T-cell (primary cell): ENCODE measurements around the gene DHRS1. TPM values are rescaled to one million over a fixed set of nuclear protein-coding genes. Genes with fewer than 3 reads are reported as not detected.

ENCODE experiments used
- ATAC-seq, 4 experiments: fragments of 200-7000 bp in 3 of 4; fragments of 150-1000 bp in 1 of 4; cut with Tn5 transposase; replicated peaks in 1 of 4; 1 replicate in 3 of 4; 2 replicates in 1 of 4; pipeline ENCODE4 v1.10.0; 2021; ENCODE audit warnings: moderate library complexity in 3 of 4, mild to moderate bottlenecking in 2 of 4, moderate number of reproducible peaks in 1 of 4
- CTCF ChIA-PET, 2 donors: fragments of 300-600 bp; sonication (Branson Sonifier 250); formaldehyde crosslinking; loops; one replicate each; lab custom pipeline; 2022; ENCODE audit warnings: antibody characterized with exemption in 2 of 2; lab: Charles Lee
- POLR2A ChIA-PET, 2 donors: fragments of 300-600 bp; sonication (Branson Sonifier 250); formaldehyde crosslinking; loops; one replicate each; lab custom pipeline; 2022; ENCODE audit warnings: antibody characterized with exemption in 2 of 2; lab: Charles Lee
- DNase-seq, 35 experiments: peaks; one replicate each; pipeline versions ENCODE4 v3.0.0 to v3.0.0-alpha.2; 2013 to 2023
- H3K27ac ChIP-seq: one replicate; pipeline ENCODE4 v1.5.1; 2013; ENCODE audit warnings: low read length
- H3K27me3 ChIP-seq, 2 experiments: replicated peaks in 1 of 2; 1 replicate in 1 of 2; 2 replicates in 1 of 2; pipeline versions ENCODE4 v1.6.1 to v1.7.0; 2013; ENCODE audit warnings: low read length in 1 of 2, mixed read lengths in 1 of 2; ENCODE audit not compliant: control insufficient read depth in 2 of 2, insufficient read depth in 2 of 2; ENCODE audit errors: extremely low read depth in 1 of 2
- H3K36me3 ChIP-seq, 2 donors: 1 replicate in 1 of 2; 2 replicates in 1 of 2; pipeline versions ENCODE4 v1.6.1 to v1.7.0; 2013; ENCODE audit warnings: low read length in 1 of 2; ENCODE audit not compliant: control insufficient read depth in 2 of 2, insufficient read depth in 1 of 2; ENCODE audit errors: extremely low read depth in 1 of 2
- H3K4me1 ChIP-seq, 2 experiments: 1 replicate in 1 of 2; 2 replicates in 1 of 2; pipeline versions ENCODE4 v1.6.1 to v1.7.0; 2013; ENCODE audit warnings: low read length in 2 of 2, mixed read lengths in 1 of 2; ENCODE audit not compliant: insufficient read depth in 2 of 2, control insufficient read depth in 1 of 2; ENCODE audit errors: extremely low read depth in 1 of 2
- H3K4me3 ChIP-seq, 2 donors: 1 replicate in 1 of 2; 2 replicates in 1 of 2; pipeline versions ENCODE4 v1.5.1 to v1.7.0; 2013; ENCODE audit warnings: mild to moderate bottlenecking in 2 of 2, low read length in 1 of 2, moderate library complexity in 1 of 2; ENCODE audit not compliant: control insufficient read depth in 1 of 2; ENCODE audit errors: extremely low read depth in 1 of 2
- H3K9me3 ChIP-seq: 2 replicates; pipeline ENCODE4 v1.7.0; 2013
- H3K27ac Mint-ChIP-seq, 2 donors: one replicate each; pipeline ENCODE4 v1.8.0; 2020 to 2021; ENCODE audit warnings: mild to moderate bottlenecking in 2 of 2, mixed read lengths in 2 of 2
- H3K27me3 Mint-ChIP-seq, 2 donors: one replicate each; pipeline ENCODE4 v1.8.0; 2021 to 2022; ENCODE audit warnings: mixed read lengths in 2 of 2
- H3K36me3 Mint-ChIP-seq: one replicate; pipeline ENCODE4 v1.8.0; 2021; ENCODE audit warnings: mixed read lengths
- H3K4me1 Mint-ChIP-seq, 3 donors: one replicate each; pipeline ENCODE4 v1.8.0; 2020 to 2022; ENCODE audit warnings: mixed read lengths in 3 of 3, mild to moderate bottlenecking in 1 of 3
- H3K4me3 Mint-ChIP-seq, 3 donors: one replicate each; pipeline ENCODE4 v1.8.0; 2020 to 2022; ENCODE audit warnings: mild to moderate bottlenecking in 3 of 3, mixed read lengths in 3 of 3, moderate library complexity in 3 of 3
- H3K9me3 Mint-ChIP-seq, 3 donors: one replicate each; pipeline ENCODE4 v1.8.0; 2020 to 2022; ENCODE audit warnings: mixed read lengths in 3 of 3
- WGBS: methylation state at CpG from one replicate; pipeline ENCODE4 v1.1.5; 2013; ENCODE audit warnings: missing lambda C conversion rate; ENCODE audit not compliant: insufficient coverage; 5-methylcytosine and 5-hydroxymethylcytosine counted together
- total RNA-seq, 35 experiments: library from RNA in 6 of 35; stranded (reverse) in 6 of 35; fragments of 120-200 nt in 1 of 35; gene quantifications; one replicate each; pipeline versions ENCODE4 v1.2.1 to v1.2.4 and lab custom pipeline; 2013 to 2026

The DHRS1 gene
- total RNA-seq, 5 donors from 2014 or later (not counting 1 experiment from before 2014, with no cell fraction given): 34.2 to 47.6 (median 39.1) TPM

GRCh38 chr14:24262821-24263733 lies 36.5 kb downstream of the DHRS1 start, which contains the start of gene TGM1:
Gene TGM1 (minus strand): TSS chr14:24263177. CDS start chr14:24262352, 825 bp downstream.
- POLR2A ChIA-PET: no interaction called here
- Histone ChIP-seq H3K4me1 (no peaks in the 10 kb centered on the region), H3K36me3 (peaks cover 8 to 36% of the 10 kb centered on the region in 2 donors), H3K4me3 (no peak within 1 kb of the TSS), H3K9me3 (no peaks in the 10 kb centered on the region), H3K27me3 (no peaks in the 10 kb centered on the region), H3K27ac (no peak within 1 kb of the TSS)
- Mint-ChIP-seq H3K4me3 (no peak within 1 kb of the TSS), H3K27ac (no peak within 1 kb of the TSS), H3K27me3 (no peaks in the 10 kb centered on the region), H3K9me3 (no peaks in the 10 kb centered on the region), H3K36me3 (peaks cover 38% of the 10 kb centered on the region), H3K4me1 (peaks cover 0 to 7% (median 0%) of the 10 kb centered on the region in 3 donors)
- ATAC-seq (no peak), DNase-seq (no peak)
- WGBS: 90% methylated on average over 13 of the region's 14 CpGs
- CTCF ChIA-PET: no interaction called here

GRCh38 chr14:24261969-24262327 lies 37.6 kb downstream of the DHRS1 start:
- 95% methylated on average over 17 of the region's 19 CpGs for WGBS

GRCh38 chr14:24261256-24261968 lies 38.2 kb downstream of the DHRS1 start:
- no peak overlapping the region for H3K27ac Mint-ChIP-seq
- no peaks in the 10 kb centered on the region for H3K4me1 Mint-ChIP-seq
- H3K27me3 ChIP-seq: no peaks in the 10 kb centered on the region
- H3K36me3 ChIP-seq: peaks cover 8 to 30% of the 10 kb centered on the region in 2 donors
- H3K9me3 Mint-ChIP-seq: no peaks in the 10 kb centered on the region
- H3K27me3 Mint-ChIP-seq: no peaks in the 10 kb centered on the region
- H3K9me3 ChIP-seq: no peaks in the 10 kb centered on the region
- WGBS: 95% methylated on average over 19 of the region's 20 CpGs
- DNase-seq (no peak), ATAC-seq (no peak)
- no peaks in the 10 kb centered on the region for H3K4me1 ChIP-seq
- H3K4me3 Mint-ChIP-seq: no peak overlapping the region
- no peak overlapping the region for H3K4me3 ChIP-seq
- H3K36me3 Mint-ChIP-seq: peaks cover 36% of the 10 kb centered on the region
- H3K27ac ChIP-seq: no peak overlapping the region
- CTCF ChIA-PET: no interaction called here
- POLR2A ChIA-PET: no interaction called here

More at GRCh38 chr14:24261969-24262327, 37.6 kb downstream of the DHRS1 start:
- no peaks in the 10 kb centered on the region for H3K27me3 ChIP-seq
- no peak for DNase-seq
- no peak overlapping the region for H3K27ac Mint-ChIP-seq
- no peaks in the 10 kb centered on the region for H3K9me3 Mint-ChIP-seq
- ChIA-PET CTCF (no interaction called here), POLR2A (no interaction called here)
- H3K9me3 ChIP-seq: no peaks in the 10 kb centered on the region
- peaks cover 0 to 2% (median 0%) of the 10 kb centered on the region in 3 donors for H3K4me1 Mint-ChIP-seq
- H3K4me3 ChIP-seq: no peak overlapping the region
- no peak overlapping the region for H3K4me3 Mint-ChIP-seq
- H3K36me3 Mint-ChIP-seq: peaks cover 36% of the 10 kb centered on the region
- H3K27ac ChIP-seq: no peak overlapping the region
- peaks cover 8 to 29% of the 10 kb centered on the region in 2 donors for H3K36me3 ChIP-seq
- H3K27me3 Mint-ChIP-seq: no peaks in the 10 kb centered on the region
- ATAC-seq: no peak
- no peaks in the 10 kb centered on the region for H3K4me1 ChIP-seq

GRCh38 chr14:24260780-24261157 lies 38.8 kb downstream of the DHRS1 start:
- 86% methylated on average over 2 of the region's 4 CpGs for WGBS
- Histone ChIP-seq H3K27ac (no peak overlapping the region), H3K36me3 (peaks cover 8 to 31% of the 10 kb centered on the region in 2 donors), H3K27me3 (no peaks in the 10 kb centered on the region), H3K9me3 (no peaks in the 10 kb centered on the region), H3K4me3 (no peak overlapping the region), H3K4me1 (no peaks in the 10 kb centered on the region)
- ChIA-PET POLR2A (no interaction called here), CTCF (no interaction called here)
- no peaks in the 10 kb centered on the region for H3K9me3 Mint-ChIP-seq
- ATAC-seq: no peak
- no peak overlapping the region for H3K27ac Mint-ChIP-seq
- H3K27me3 Mint-ChIP-seq: no peaks in the 10 kb centered on the region
- no peak overlapping the region for H3K4me3 Mint-ChIP-seq
- DNase-seq: no peak
- peaks cover 32% of the 10 kb centered on the region for H3K36me3 Mint-ChIP-seq
- H3K4me1 Mint-ChIP-seq: no peaks in the 10 kb centered on the region

GRCh38 chr14:24260026-24260779 lies 39.4 kb downstream of the DHRS1 start:
- Histone ChIP-seq H3K27me3 (no peaks in the 10 kb centered on the region), H3K9me3 (no peaks in the 10 kb centered on the region), H3K27ac (no peak overlapping the region), H3K4me1 (no peaks in the 10 kb centered on the region), H3K4me3 (no peak overlapping the region), H3K36me3 (peaks cover 8 to 31% of the 10 kb centered on the region in 2 donors)
- Mint-ChIP-seq H3K4me3 (no peak overlapping the region), H3K27me3 (no peaks in the 10 kb centered on the region), H3K9me3 (no peaks in the 10 kb centered on the region), H3K27ac (no peak overlapping the region), H3K36me3 (peaks cover 31% of the 10 kb centered on the region), H3K4me1 (no peaks in the 10 kb centered on the region)
- ChIA-PET POLR2A (no interaction called here), CTCF (no interaction called here)
- ATAC-seq (no peak), DNase-seq (no peak)
- 88% methylated on average over 12 of the region's 16 CpGs for WGBS
